ENCODE data around the gene SMIM41. TPM values are rescaled to one million over a fixed set of nuclear protein-coding genes. Genes with fewer than 3 reads are reported as not detected.

The SMIM41 gene
- total and polyA plus RNA-seq, 3 donors from 2014 or later = 2.6 to 21.7 (median 15.6) TPM

DNA sequence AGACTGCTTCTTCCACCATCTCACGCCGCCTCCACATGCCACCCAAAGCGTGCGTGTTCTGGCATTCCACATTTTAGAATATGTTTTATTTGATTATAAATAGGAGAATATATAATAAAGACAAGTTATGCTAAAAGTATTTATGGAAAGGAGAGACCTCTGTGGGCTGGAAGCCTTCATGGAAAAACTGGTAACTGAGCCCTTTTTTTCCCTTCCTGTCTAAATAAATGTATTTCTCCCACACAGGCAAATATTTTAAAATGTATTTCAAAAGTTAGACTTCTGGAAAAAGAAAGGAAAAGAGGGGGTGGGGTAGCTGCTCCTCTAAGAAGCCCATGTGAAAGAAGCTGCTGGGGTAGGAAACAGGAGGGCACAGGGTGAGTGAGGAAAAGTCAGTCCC lies 44.3 kb upstream of the SMIM41 start:
- intact Hi-C loops (cut with DNase I; ENCODE audit: low total_unique reads) = no loop called here
- Histone ChIP-seq H3K27ac (peak overlapping the region; percentile 87 to 95), H3K4me1 (peaks cover 47% of the 10 kb centered on the region)

DNA sequence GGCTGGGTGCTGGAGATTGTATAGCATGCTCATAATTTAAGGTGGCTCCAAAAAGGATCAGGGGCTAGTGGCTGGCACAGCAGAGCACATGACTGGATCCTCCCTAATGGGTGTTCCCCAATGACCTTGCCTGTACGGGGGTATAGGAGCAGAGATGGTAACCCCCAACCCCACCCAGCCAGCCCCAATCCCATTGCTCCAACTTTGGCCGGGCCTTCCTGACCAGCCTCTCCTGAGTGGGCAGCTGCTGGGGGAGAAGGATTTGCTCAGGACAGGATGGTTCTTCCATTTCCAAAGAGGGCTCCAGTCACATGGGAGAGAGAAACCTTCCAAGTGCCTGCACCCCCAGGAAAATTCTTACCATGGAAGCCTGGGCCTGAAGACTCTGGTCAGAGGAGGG lies 43.6 kb upstream of the SMIM41 start:
- DNase-seq = no peak
- Histone ChIP-seq H3K27ac (peak overlapping the region; percentile 87 to 95), H3K36me3 (ENCODE audit: low read depth, missing control alignments) (no peaks in the 10 kb centered on the region), H3K9me3 (no peaks in the 10 kb centered on the region), H3K27me3 (no peaks in the 10 kb centered on the region), H3K4me1 (peaks cover 51% of the 10 kb centered on the region), H3K4me3 (no peak overlapping the region)
- WGBS, 2 donors = 51 to 56% methylated on average over 2 of the region's 2 CpGs
- TF ChIP-seq POLR2A (IDR thresholded peaks at IDR 0.05) = no peak
- TF ChIP-seq, protein P1, sequence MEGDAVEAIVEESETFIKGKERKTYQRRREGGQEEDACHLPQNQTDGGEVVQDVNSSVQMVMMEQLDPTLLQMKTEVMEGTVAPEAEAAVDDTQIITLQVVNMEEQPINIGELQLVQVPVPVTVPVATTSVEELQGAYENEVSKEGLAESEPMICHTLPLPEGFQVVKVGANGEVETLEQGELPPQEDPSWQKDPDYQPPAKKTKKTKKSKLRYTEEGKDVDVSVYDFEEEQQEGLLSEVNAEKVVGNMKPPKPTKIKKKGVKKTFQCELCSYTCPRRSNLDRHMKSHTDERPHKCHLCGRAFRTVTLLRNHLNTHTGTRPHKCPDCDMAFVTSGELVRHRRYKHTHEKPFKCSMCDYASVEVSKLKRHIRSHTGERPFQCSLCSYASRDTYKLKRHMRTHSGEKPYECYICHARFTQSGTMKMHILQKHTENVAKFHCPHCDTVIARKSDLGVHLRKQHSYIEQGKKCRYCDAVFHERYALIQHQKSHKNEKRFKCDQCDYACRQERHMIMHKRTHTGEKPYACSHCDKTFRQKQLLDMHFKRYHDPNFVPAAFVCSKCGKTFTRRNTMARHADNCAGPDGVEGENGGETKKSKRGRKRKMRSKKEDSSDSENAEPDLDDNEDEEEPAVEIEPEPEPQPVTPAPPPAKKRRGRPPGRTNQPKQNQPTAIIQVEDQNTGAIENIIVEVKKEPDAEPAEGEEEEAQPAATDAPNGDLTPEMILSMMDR (IDR thresholded peaks at IDR 0.05) = no peak
- intact Hi-C loops (cut with DNase I; ENCODE audit: low total_unique reads) = no loop called here

More for the DNA sequence above, 44.3 kb upstream of the SMIM41 start:
- 84 to 91% methylated on average over 4 of the region's 4 CpGs for WGBS, 2 donors
- DNase-seq = no peak
- TF ChIP-seq POLR2A (IDR thresholded peaks at IDR 0.05) = no peak
- TF ChIP-seq, protein P1 (IDR thresholded peaks at IDR 0.05) = no peak
- H3K27me3 ChIP-seq = no peaks in the 10 kb centered on the region
- no peaks in the 10 kb centered on the region for H3K9me3 ChIP-seq
- H3K4me3 ChIP-seq = no peak overlapping the region
- H3K36me3 ChIP-seq (ENCODE audit: low read depth, missing control alignments) = no peaks in the 10 kb centered on the region

DNA sequence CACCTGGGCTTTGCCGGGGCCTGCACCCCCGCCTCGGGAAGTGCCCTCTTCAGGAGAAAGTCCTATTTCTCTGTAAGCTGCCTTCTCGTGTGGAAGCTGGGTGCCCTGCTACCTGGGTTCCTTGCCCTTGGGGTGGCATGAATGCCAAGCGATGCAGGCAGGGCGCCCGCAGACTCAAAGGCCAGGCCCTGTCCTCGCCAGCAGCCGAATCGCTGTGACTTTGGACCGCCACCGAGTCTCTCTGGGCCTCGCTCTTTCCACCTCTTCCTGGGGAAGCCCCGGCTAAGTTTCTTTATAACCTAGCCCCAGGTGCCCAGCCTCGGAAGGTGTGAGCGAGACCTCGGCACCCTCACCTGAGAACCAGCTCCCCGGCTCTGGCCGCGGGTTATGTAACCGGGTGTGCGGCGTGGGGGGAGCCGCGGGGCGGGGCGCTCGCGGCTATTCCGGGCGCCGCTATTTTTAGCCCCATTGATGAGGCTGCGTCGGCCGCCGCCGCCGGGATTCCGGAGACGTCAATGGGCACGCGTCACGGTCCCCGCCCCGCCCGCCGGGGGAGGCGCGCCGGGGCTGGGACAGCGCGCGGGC lies 42.8 kb upstream of the SMIM41 start:
- no peaks in the 10 kb centered on the region for H3K9me3 ChIP-seq
- H3K4me3 ChIP-seq = peak overlapping the region in 1 of 2 donors; percentile 27
- 7 to 11% methylated on average over 29 to 52 of the region's 53 CpGs for WGBS, 2 donors
- peak overlapping the region; percentile 87 to 95 for H3K27ac ChIP-seq
- H3K36me3 ChIP-seq (ENCODE audit: low read depth, missing control alignments) = no peaks in the 10 kb centered on the region
- H3K4me1 ChIP-seq = peaks cover 55% of the 10 kb centered on the region
- TF ChIP-seq, protein P1 (IDR thresholded peaks at IDR 0.05) = no peak
- TF ChIP-seq POLR2A (IDR thresholded peaks at IDR 0.05) = no peak
- no peaks in the 10 kb centered on the region for H3K27me3 ChIP-seq
- intact Hi-C loops (cut with DNase I; ENCODE audit: low total_unique reads) = no loop called here
- peak; percentile 94 for DNase-seq

DNA sequence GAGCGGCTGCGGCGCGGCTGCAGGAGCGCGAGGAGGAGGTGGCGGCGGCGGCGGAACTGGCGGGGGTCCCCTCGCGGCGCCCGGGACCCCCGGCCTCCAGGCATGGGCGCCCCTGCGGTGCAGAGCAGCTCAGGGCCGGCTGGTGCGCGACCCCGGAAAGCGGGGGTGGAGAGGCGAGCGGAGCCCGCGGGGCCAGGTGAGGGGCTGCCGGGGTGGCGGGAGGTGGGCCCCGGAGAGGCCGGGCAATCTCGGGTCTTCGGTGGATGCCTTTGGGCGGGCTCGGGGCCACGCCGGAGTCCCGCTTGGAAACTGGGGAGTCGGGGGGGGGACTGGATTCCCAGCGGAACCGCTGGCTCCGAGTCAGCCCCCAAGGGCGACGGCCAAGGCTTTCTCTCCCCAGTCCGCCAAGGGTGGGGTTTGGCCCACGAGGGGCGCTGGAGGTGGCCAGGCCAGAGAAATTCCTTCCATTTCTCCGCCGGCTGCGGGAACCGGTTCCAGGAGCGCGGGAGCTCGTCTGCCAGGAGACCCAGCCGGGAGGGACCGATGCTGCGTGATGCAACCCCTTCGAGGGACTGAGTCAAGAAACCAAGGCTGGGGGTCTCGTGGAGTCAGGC lies 42.1 kb upstream of the SMIM41 start:
- intact Hi-C loops (cut with DNase I; ENCODE audit: low total_unique reads) = no loop called here
- peak; percentile 64 for DNase-seq
- TF ChIP-seq, protein P1 (IDR thresholded peaks at IDR 0.05) = no peak
- no peak for TF ChIP-seq POLR2A (IDR thresholded peaks at IDR 0.05)
- Histone ChIP-seq H3K4me1 (peaks cover 57% of the 10 kb centered on the region), H3K4me3 (peak overlapping the region; percentile 62 to 81), H3K27ac (peak overlapping the region; percentile 92 to 94), H3K36me3 (ENCODE audit: low read depth, missing control alignments) (no peaks in the 10 kb centered on the region), H3K9me3 (no peaks in the 10 kb centered on the region), H3K27me3 (no peaks in the 10 kb centered on the region)
- 1 to 2% methylated on average over 14 to 39 of the region's 59 CpGs for WGBS, 2 donors

Measured in testis (tissue), 3 donors.